MM.1S (cell line): ENCODE results near the gene FBXO24.

Experiments
- DNase-seq: peaks from one replicate; pipeline ENCODE4 v3.0.0-alpha.2; 2015
- H2AFZ ChIP-seq: fragments of 300-600 bp; sonication (generic); 2 replicates; pipeline ENCODE4 v1.6.0; 2016; ENCODE audit warnings: antibody characterized with exemption, low read length
- H3F3A ChIP-seq: fragments of 300-600 bp; sonication (generic); 2 replicates; pipeline ENCODE4 v1.6.1; 2016; ENCODE audit warnings: mild to moderate bottlenecking, antibody characterized with exemption, low read length, moderate library complexity, mixed read lengths; ENCODE audit not compliant: insufficient read depth
- H3K27ac ChIP-seq: fragments of 300-600 bp; sonication (generic); 2 replicates; pipeline ENCODE4 v1.5.1; 2016; ENCODE audit warnings: mild to moderate bottlenecking, low read length
- H3K27me3 ChIP-seq: fragments of 300-600 bp; sonication (generic); replicated peaks from 2 replicates; pipeline ENCODE4 v1.6.0; 2016; ENCODE audit warnings: low read length; ENCODE audit not compliant: insufficient read depth
- H3K36me3 ChIP-seq: fragments of 300-600 bp; sonication (generic); replicated peaks from 2 replicates; pipeline ENCODE4 v1.6.1; 2016; ENCODE audit warnings: mild to moderate bottlenecking, low read length, mixed read lengths; ENCODE audit not compliant: insufficient read depth
- H3K4me1 ChIP-seq: fragments of 300-600 bp; sonication (generic); 2 replicates; pipeline ENCODE4 v1.6.1; 2016; ENCODE audit warnings: low read length, mixed read lengths
- H3K4me2 ChIP-seq: fragments of 300-600 bp; sonication (generic); 2 replicates; pipeline ENCODE4 v1.6.0; 2016; ENCODE audit warnings: low read depth, low read length
- H3K4me3 ChIP-seq: fragments of 300-600 bp; sonication (generic); 2 replicates; pipeline ENCODE4 v1.5.1; 2016; ENCODE audit warnings: low read length, mixed read lengths
- H3K79me2 ChIP-seq: fragments of 300-600 bp; sonication (generic); 2 replicates; pipeline ENCODE4 v1.6.1; 2016; ENCODE audit warnings: mixed run types, low read length, mixed read lengths
- H3K9ac ChIP-seq: fragments of 300-600 bp; sonication (generic); 2 replicates; pipeline ENCODE4 v1.6.1; 2016; ENCODE audit warnings: low read length, mixed read lengths
- H3K9me2 ChIP-seq: fragments of 300-600 bp; sonication (generic); replicated peaks from 2 replicates; pipeline ENCODE4 v1.6.1; 2016; ENCODE audit warnings: mild to moderate bottlenecking, low read length, mixed read lengths; ENCODE audit not compliant: insufficient read depth
- H3K9me3 ChIP-seq: fragments of 300-600 bp; sonication (generic); replicated peaks from 2 replicates; pipeline ENCODE4 v1.6.1; 2016; ENCODE audit warnings: mild to moderate bottlenecking, low read length, mixed read lengths; ENCODE audit not compliant: insufficient read depth
- H4K20me1 ChIP-seq: fragments of 300-600 bp; sonication (generic); 2 replicates; pipeline ENCODE4 v1.6.1; 2016; ENCODE audit warnings: mild to moderate bottlenecking, low read length, moderate library complexity, mixed read lengths; ENCODE audit not compliant: insufficient read depth
- CTCF ChIP-seq: fragments of 300-600 bp; sonication (generic); IDR thresholded peaks from 2 replicates; pipeline ENCODE4 v1.5.1; 2016; ENCODE audit warnings: antibody characterized with exemption, low read length, mixed read lengths
- EZH2 ChIP-seq: fragments of 300-600 bp; sonication (generic); optimal IDR thresholded peaks from 2 replicates; pipeline ENCODE3; 2017; ENCODE audit warnings: low read depth, mild to moderate bottlenecking, antibody characterized with exemption, low read length, mixed read lengths
- EZH2phosphoT487 ChIP-seq: fragments of 300-600 bp; sonication (generic); IDR thresholded peaks from 2 replicates; pipeline ENCODE4 v1.6.1; 2018; ENCODE audit warnings: antibody characterized with exemption, low read length

FBXO24 gene

GRCh38 chr7:100641463-100641859, 55.3 kb downstream of the FBXO24 start, which contains the start of gene TFR2:
TFR2 (minus strand) TSS chr7:100641552; CDS start chr7:100641509, 43 bp downstream.
- H3K4me3 ChIP-seq: peak within 1 kb of the TSS; percentile 39; the same call in 1 of the 2 replicates
- no peak within 1 kb of the TSS for H3K9ac ChIP-seq
- no peak within 1 kb of the TSS; the same call in 1 of the 2 replicates for H2AFZ ChIP-seq
- H3K27ac ChIP-seq: no peak within 1 kb of the TSS
- no peak for TF ChIP-seq EZH2phosphoT487
- no peak for TF ChIP-seq CTCF
- TF ChIP-seq EZH2: no peak
- no peak for DNase-seq
- no peaks in the 10 kb centered on the region for H3F3A ChIP-seq
- H3K4me2 ChIP-seq: peak within 1 kb of the TSS; percentile 55; the same call in 1 of the 2 replicates
- H3K9me3 ChIP-seq: no peaks in the 10 kb centered on the region
- H3K36me3 ChIP-seq: no peaks in the 10 kb centered on the region
- no peaks in the 10 kb centered on the region for H3K4me1 ChIP-seq
- no peaks in the 10 kb centered on the region for H4K20me1 ChIP-seq
- H3K9me2 ChIP-seq: no peaks in the 10 kb centered on the region
- H3K27me3 ChIP-seq: peaks cover 87% of the 10 kb centered on the region
- no peaks in the 10 kb centered on the region for H3K79me2 ChIP-seq

GRCh38 chr7:100641860-100642533, 55.9 kb downstream of the FBXO24 start:
- Histone ChIP-seq H3F3A (no peaks in the 10 kb centered on the region), H3K79me2 (no peaks in the 10 kb centered on the region), H3K4me3 (peak overlapping the region; percentile 39; the same call in 1 of the 2 replicates), H3K9me2 (no peaks in the 10 kb centered on the region), H2AFZ (no peak overlapping the region; the same call in 1 of the 2 replicates), H3K36me3 (no peaks in the 10 kb centered on the region), H3K4me1 (no peaks in the 10 kb centered on the region), H3K9ac (no peak overlapping the region), H4K20me1 (no peaks in the 10 kb centered on the region), H3K4me2 (peak overlapping the region; percentile 55; the same call in 1 of the 2 replicates), H3K27ac (no peak overlapping the region), H3K27me3 (peaks cover 87% of the 10 kb centered on the region), H3K9me3 (no peaks in the 10 kb centered on the region)
- no peak for DNase-seq
- TF ChIP-seq EZH2: no peak
- no peak for TF ChIP-seq CTCF
- no peak for TF ChIP-seq EZH2phosphoT487

- Histone ChIP-seq H3K36me3 (no peaks in the 10 kb centered on the region), H3K4me1 (no peaks in the 10 kb centered on the region), H3K79me2 (no peaks in the 10 kb centered on the region), H3K9me2 (no peaks in the 10 kb centered on the region), H3K4me3 (peak overlapping the region; percentile 39; the same call in 1 of the 2 replicates), H3K27ac (no peak overlapping the region), H2AFZ (no peak overlapping the region; the same call in 1 of the 2 replicates), H3K9me3 (no peaks in the 10 kb centered on the region), H4K20me1 (no peaks in the 10 kb centered on the region), H3K9ac (no peak overlapping the region), H3K27me3 (peaks cover 88% of the 10 kb centered on the region), H3K4me2 (peak overlapping the region; percentile 55; the same call in 1 of the 2 replicates), H3F3A (no peaks in the 10 kb centered on the region)
- DNase-seq: peak; percentile 58
- no peak for TF ChIP-seq EZH2phosphoT487
- no peak for TF ChIP-seq CTCF
- no peak for TF ChIP-seq EZH2
Observed at GRCh38 chr7:100642534-100642907, 56.4 kb downstream of the FBXO24 start.
